ENCODE data around the gene EEF1AKMT3. TPM values are rescaled to one million over a fixed set of nuclear protein-coding genes. Genes with fewer than 3 reads are reported as not detected.

EEF1AKMT3 gene
- total and polyA plus RNA-seq, 9 of the 15 experiments (the other 6 are each of a cell fraction or from before 2014, with no cell fraction given) = 4.1 to 17.2 (median 7.9) TPM

GRCh38 chr12:57782608-57783465 is 10.4 kb downstream of the EEF1AKMT3 start, which contains the start of gene TSFM (continued):
- TF ChIP-seq TSHZ1 (CRISPR knock-in tag; IDR thresholded peaks at IDR 0.05) (no peak), ARID3B (CRISPR knock-in tag; IDR thresholded peaks at IDR 0.05; ENCODE audit: borderline replicate concordance) (no peak), ZBTB11 (CRISPR knock-in tag; IDR thresholded peaks at IDR 0.05) (peak in 1 of 3 experiments; percentile 78; a peak in 2 of 6 replicates), RNF2 (IDR thresholded peaks at IDR 0.05) (peak; percentile 78; the same call in 1 of the 2 replicates), TFAM (CRISPR knock-in tag; conservative IDR thresholded peaks at IDR 0.05) (no peak)

All from K562 (cell line).